ENCODE data around the gene ARAP1.

DNA sequence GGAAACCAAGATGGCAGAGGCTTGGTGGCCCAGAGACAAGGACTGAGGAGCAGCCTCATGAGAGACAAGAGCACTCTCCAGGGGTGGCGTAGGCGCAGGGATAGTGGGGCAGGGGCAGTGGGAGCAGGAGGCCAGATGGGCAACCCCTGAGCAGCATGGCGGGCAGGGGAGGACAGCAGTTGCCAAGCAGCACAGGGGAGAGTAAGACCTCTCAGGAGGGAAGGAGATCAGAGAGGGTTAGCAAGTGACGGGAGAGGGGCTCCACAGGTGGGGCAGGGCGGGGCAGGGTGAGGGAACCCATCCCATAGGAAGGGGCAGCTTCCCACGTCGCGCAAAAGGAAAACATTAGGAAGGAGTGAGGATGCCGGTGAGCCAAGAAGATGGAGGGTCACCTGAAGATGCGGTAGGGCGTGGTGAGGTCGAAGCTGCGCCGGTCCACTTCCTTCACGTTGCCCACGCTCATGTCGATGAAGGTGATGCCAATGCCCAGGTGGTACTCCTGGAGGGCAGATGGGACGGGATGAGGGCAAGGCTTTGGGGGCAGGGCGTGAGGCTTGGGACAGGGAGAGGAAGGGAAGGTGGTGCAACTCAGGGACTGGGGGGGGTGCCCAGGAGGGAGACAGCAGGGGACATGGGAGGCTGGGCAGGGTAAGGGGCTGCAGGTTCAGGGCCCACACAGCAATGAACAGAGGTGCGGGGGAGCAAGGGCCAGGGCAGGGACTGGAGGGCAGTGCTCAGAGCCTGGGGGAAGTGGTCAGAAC lies 42.5 kb downstream of the ARAP1 start:
- TF ChIP-seq, protein P1, sequence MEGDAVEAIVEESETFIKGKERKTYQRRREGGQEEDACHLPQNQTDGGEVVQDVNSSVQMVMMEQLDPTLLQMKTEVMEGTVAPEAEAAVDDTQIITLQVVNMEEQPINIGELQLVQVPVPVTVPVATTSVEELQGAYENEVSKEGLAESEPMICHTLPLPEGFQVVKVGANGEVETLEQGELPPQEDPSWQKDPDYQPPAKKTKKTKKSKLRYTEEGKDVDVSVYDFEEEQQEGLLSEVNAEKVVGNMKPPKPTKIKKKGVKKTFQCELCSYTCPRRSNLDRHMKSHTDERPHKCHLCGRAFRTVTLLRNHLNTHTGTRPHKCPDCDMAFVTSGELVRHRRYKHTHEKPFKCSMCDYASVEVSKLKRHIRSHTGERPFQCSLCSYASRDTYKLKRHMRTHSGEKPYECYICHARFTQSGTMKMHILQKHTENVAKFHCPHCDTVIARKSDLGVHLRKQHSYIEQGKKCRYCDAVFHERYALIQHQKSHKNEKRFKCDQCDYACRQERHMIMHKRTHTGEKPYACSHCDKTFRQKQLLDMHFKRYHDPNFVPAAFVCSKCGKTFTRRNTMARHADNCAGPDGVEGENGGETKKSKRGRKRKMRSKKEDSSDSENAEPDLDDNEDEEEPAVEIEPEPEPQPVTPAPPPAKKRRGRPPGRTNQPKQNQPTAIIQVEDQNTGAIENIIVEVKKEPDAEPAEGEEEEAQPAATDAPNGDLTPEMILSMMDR (IDR thresholded peaks at IDR 0.05): no peak
- TF ChIP-seq POLR2A (IDR thresholded peaks at IDR 0.05): no peak
